Activated CD4-positive, alpha-beta T cell treated with anti-CD3 and anti-CD28 coated beads, Interleukin-2, amount 50 U/mL, for 1 hour (primary cell): ENCODE results near the gene WDR93.
"Not testable (repeated sequence)": the region's sequence is repeated elsewhere in the genome, so short reads cannot be mapped to it uniquely, and the experiment has no call there.

ENCODE experiments used
- DNase-seq: peaks from one replicate; pipeline ENCODE4 v3.0.0-alpha.2; 2020

Gene WDR93

DNA sequence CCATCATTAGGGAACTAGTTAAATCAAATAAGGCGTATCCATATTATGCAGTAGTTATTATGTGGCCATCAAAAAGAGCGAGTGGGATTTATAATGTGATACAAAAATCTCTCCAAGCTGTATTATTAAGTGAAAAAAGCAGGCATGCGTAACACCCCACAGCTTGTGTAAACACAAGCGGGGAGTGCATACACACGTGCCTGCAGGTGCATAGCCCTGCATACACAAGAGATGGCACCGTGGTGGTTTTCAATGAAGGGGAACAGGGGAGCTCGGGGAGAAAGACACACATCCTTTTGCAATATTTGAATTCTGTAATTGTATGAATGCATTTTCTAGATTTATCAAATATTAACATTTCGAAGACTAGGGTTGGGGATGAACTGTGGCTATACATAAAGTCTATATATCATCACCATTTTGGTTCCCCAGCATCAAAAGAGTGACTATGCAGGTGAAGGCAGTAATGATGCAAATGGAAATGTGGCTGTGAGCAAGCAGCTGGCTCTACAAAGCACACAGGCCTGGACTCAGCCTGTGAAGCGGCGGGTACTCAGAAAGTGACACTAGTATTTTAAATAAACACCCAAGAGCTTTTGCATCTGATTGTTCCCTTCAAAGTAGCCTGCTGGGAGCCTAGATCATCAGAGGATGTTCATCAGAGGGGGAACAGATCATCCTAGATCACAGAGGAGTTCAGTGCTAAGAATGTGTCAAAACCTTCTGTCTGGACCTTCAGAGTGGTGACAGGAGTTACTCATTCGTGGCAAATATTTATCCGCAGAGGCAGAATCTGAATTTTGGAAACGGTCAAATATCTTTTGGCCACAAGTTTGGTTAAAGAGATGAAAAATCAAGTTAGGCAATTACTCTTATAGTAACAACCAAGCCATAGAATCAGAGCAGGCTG is 25.9 kb upstream of the WDR93 start:
- no peak for DNase-seq

- no peak for DNase-seq
Measured at GRCh38 chr15:89665449-89666181, 25.0 kb upstream of the WDR93 start.

GRCh38 chr15:89666184-89666857 is 24.3 kb upstream of the WDR93 start:
- DNase-seq: no peak

DNA sequence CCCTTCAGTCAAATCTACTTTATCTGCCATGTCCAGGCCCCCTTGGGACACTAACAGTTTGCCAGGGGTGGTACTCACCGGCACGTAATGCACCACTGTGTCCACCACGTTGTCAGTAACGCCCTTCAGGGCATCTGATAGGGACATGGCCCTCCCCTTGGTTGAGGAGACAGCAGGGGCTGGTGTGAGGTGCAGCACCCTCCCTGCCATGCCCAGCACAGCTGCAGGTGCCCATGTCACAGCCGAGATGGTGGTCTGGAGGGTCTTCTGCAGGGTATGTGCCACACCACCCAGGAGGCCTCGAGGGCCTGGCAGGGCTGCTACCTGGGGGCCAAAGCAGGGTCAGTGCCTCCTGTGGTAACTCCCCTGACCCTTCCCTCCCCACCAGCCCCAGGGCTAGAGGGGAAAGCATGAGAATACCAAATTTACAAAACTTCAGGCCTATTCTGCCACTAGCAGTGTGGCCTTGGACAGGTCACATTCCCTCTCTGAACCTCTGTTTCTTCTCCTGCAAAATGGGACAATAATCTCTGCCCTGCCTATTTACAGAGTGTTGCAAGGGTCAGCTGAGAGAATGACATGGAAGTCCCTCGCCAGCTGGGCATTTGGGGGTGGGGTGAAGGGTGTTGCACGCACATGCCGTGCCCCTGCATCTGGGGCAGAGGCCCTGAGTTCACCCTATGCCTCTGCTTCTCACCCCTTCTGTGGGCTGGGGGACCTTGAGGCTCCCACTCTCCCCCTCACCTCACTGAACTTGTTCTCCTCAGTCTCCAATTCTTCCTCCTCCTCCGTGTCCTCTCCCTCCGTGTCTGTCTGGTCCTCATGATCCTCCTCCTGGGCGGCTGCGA is 23.5 kb upstream of the WDR93 start:
- no peak for DNase-seq

GRCh38 chr15:89667706-89667960 is 23.0 kb upstream of the WDR93 start:
- DNase-seq: no peak

DNA sequence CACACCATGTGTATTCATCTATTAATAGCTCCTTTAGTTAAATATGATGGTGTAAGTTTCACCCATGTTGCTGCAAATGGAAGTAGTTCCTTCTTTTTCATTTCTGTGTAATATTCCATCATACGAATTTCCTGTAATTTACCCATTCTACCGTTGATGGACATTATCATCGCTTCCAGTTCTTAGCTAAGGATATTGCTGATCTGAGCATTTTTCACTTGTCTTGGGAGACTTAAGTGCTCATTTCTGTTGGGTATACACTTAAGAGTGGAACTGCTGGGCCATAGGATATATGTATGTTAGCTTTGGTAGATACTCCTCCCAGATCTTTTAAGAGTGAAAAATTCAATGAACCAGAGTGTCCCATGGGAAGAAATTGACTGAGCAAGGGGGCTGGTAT is 22.4 kb upstream of the WDR93 start:
- no peak for DNase-seq

GRCh38 chr15:89669309-89669865 is 21.2 kb upstream of the WDR93 start:
- no peak for DNase-seq

DNA sequence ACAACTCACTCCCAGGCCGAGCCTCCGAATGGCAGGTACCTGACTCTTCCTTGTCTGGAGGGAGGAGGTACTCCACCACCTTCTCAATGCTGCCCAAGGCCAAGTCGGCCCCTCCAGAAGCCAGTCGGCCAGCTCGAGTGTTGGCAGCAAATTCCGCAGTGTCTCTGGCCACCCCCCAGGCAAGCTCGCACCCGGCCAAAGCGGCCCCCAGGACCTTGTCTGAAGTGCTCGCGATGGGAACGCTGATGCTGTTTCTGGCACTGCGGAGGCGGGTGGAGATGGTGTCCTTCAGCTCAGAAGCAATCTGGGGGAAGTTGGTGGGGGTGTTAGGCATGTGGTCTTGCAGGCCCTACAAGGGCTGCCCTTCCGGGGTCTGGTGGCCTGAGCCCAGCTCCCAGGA is 20.7 kb upstream of the WDR93 start:
- no peak for DNase-seq

DNA sequence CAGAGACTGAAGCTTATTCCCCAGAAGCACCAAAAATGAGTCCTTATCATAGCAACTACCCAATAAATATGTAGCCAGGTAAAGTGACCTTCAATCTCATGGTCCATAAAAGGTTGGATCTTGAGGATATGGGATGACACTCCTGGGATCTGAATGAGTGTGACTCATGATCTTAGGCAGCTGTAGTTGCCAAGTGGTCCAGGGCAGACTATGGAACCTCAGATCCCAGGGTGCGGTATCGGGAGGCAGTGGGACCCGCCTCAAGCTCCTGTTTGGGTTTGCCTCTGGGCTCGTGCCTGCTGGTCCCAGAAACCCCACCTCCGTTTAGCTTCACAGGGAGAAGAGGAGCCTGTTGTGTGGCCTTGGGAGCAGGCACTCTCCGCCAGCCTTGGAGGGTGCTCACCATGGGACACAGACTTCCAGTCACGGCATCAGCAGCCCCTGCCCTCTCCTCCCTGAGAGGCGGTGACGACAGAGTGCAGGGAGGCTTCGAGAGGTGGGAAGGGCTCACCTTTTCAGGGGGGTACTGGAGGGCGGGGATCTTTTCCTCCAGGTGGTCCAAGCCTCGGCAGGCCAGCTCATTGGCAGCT is 19.5 kb upstream of the WDR93 start:
- DNase-seq: no peak

GRCh38 chr15:89671687-89672086 is 18.9 kb upstream of the WDR93 start:
- DNase-seq: no peak

DNA sequence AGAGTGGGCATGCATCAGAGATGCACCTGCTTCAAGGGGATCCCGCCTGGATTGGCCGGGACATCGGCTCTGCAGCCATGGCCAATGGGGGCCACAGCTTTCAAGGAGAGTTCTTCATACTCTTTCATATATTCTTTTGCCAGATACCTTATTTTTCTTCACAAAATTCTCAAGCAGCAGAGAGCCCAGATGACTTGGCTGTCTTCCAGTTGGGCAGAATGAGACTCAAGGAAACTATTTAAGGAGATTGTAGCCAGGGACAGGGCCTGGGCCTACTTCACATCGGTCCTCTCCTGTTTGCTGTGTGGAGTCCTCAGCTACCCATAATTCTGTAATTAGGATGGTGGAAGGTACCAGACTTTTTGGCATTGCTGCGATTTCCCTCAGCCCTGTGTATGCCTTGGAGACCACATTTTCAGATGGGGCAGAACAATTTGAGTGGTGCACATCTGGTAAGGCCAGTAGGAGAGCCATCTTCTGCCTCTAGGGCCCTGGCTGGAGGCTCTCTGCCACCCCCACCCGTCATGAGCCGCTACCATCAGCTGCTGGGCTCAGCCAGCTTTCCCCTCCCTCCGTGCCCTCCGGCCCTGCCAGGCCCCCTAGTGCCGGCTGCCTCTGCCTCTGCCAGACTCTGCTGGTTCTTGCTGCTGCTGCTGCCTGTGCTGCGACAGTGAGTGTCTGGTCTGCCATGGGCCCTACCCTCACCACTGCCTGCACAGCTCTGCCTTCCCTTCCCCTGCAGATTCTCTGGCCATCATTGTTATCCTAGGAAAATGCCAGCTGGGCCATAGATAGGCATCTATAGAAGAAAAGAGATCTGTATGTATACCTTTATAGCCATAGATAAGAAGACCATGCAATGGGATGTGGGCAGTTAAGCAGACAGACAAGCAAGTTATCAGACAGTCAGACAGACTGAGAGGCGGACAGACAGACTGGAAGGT is 18.1 kb upstream of the WDR93 start:
- DNase-seq: no peak

DNA sequence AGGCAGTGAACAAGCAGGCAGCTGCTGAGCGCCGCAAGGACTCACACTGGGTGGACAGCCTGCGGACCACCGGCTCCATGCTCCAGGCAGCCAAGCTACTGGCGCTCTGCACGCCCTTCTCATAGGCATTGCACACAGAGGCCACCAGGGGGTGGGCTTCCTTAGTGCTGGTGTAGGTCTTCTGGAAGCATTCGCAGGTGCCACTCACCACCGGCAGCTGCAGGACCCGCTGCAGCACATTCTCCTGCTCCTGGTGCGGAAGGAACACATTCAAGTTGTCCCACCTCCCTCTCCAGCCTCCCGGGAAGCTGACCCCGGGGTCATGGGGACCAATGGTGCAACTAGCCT is 17.5 kb upstream of the WDR93 start:
- DNase-seq: no peak

DNA sequence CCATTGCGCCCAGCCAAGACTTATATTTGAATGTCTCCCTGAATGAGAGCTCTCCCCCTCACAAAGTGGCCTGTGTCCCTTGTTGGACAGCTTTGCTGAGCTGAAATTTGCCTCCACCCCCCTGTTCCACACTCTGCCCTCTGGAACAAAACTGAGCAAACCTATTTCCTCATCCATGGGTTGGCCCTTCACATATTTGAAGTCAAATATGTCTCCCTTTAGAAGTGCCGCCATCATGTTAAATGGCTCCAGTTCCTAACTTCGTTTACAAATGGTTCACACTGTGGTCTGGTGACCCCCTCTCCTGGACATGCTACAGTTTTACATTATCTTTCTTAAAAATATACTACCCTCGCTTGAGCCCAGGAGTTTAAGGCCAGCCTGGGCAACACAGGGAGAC is 16.1 kb upstream of the WDR93 start:
- no peak for DNase-seq

- DNase-seq: no peak
Measured at GRCh38 chr15:89675606-89676005, 15.0 kb upstream of the WDR93 start.

GRCh38 chr15:89677381-89677780 is 13.2 kb upstream of the WDR93 start:
- no peak for DNase-seq

DNA sequence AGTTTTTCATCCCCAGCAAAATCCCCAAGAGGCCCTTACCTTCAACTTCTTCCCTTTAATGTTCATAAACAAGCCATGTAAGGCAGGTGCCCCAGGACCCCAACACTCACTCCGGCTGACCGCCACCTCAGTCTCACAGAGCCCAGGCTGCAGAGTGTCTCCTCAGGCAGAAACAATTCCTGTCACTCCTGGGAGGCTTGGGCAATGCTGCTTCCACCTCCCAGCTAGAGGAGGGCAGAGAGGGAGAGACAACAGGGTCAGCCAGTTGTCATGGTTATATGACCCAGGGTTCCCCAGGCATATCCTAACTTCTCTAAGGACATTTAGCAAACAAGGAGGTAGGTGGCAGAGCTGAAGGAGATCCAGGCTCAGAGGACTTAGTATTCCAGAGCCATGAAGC is 11.4 kb upstream of the WDR93 start, which contains the start of gene PLIN1:
PLIN1 (minus strand) TSS at position 156 of the 400 bp plus-strand sequence. CDS start 1,878 bp downstream, outside the sequence.
- DNase-seq: no peak

GRCh38 chr15:89680282-89680873 is 10.2 kb upstream of the WDR93 start:
- DNase-seq: no peak

- no peak for DNase-seq
Measured at GRCh38 chr15:89681146-89681545, 9.5 kb upstream of the WDR93 start.

- no peak for DNase-seq
Measured at GRCh38 chr15:89685995-89686394, 4.6 kb upstream of the WDR93 start.

- DNase-seq: no peak
Measured at GRCh38 chr15:89686522-89686921, 4.1 kb upstream of the WDR93 start.

- not testable (repeated sequence) for DNase-seq
Measured at GRCh38 chr15:89689930-89690275, 708 bp upstream of the WDR93 start.
